Measurements from ENCODE around the gene FNDC8. TPM values are rescaled to one million over a fixed set of nuclear protein-coding genes. Genes with fewer than 3 reads are reported as not detected.

Gene FNDC8
- total and polyA plus RNA-seq, 12 donors: not detected

GRCh38 chr17:35161281-35161761 lies 39.9 kb downstream of the FNDC8 start:
- TF ChIP-seq CTCF (IDR thresholded peaks at IDR 0.05) (no peak), POLR2A (IDR thresholded peaks at IDR 0.05) (no peak)
- Histone ChIP-seq H3K4me1 (replicated peaks in 1 of 2) (no peaks in the 10 kb centered on the region), H3K27me3 (peaks cover 7% of the 10 kb centered on the region), H3K36me3 (replicated peaks in 1 of 2) (no peaks in the 10 kb centered on the region), H3K27ac (no peak overlapping the region), H3K9me3 (replicated peaks in 1 of 3) (no peaks in the 10 kb centered on the region), H3K4me3 (no peak overlapping the region)
- 57 to 75% (median 60%) methylated on average over 3 of the region's 3 CpGs for WGBS, 4 donors
- intact Hi-C loops (cut with DNase I): loop anchor here in 1 of 2 donors (10.0 kb wide), 2 partner anchors 153 to 583 kb away; no protein-coding TSS in a partner anchor
- DNase-seq: no peak

- H3K9me3 ChIP-seq (replicated peaks in 1 of 3): no peaks in the 10 kb centered on the region
- no peaks in the 10 kb centered on the region for H3K36me3 ChIP-seq (replicated peaks in 1 of 2)
- no peaks in the 10 kb centered on the region for H3K4me1 ChIP-seq (replicated peaks in 1 of 2)
- TF ChIP-seq POLR2A (IDR thresholded peaks at IDR 0.05) (no peak), CTCF (IDR thresholded peaks at IDR 0.05) (no peak)
- 71 to 85% (median 73%) methylated on average over 4 of the region's 4 CpGs for WGBS, 4 donors
- peaks cover 7% of the 10 kb centered on the region for H3K27me3 ChIP-seq
- intact Hi-C loops (cut with DNase I): loop anchor here in 1 of 2 donors (10.0 kb wide), 2 partner anchors 152 to 582 kb away; no protein-coding TSS in a partner anchor
- no peak for DNase-seq
- no peak overlapping the region for H3K27ac ChIP-seq
- no peak overlapping the region for H3K4me3 ChIP-seq
Measured at GRCh38 chr17:35162755-35163154, 41.3 kb downstream of the FNDC8 start.

- no peak for DNase-seq
- TF ChIP-seq CTCF (IDR thresholded peaks at IDR 0.05) (no peak), POLR2A (IDR thresholded peaks at IDR 0.05) (no peak)
- intact Hi-C loops (cut with DNase I): loop anchor here in 1 of 2 donors (10.0 kb wide), 2 partner anchors 151 to 581 kb away; no protein-coding TSS in a partner anchor
- H3K4me1 ChIP-seq (replicated peaks in 1 of 2): no peaks in the 10 kb centered on the region
- H3K36me3 ChIP-seq (replicated peaks in 1 of 2): no peaks in the 10 kb centered on the region
- no peak overlapping the region for H3K4me3 ChIP-seq
- no peaks in the 10 kb centered on the region for H3K9me3 ChIP-seq (replicated peaks in 1 of 3)
- H3K27ac ChIP-seq: no peak overlapping the region
- 94 to 95% (median 94%) methylated on average over 7 of the region's 7 CpGs; no CpG with 5 or more reads in 1 of the 4 donors for WGBS, 4 donors
- H3K27me3 ChIP-seq: peaks cover 7% of the 10 kb centered on the region
Measured at GRCh38 chr17:35163886-35164285, 42.5 kb downstream of the FNDC8 start.

- TF ChIP-seq CTCF (IDR thresholded peaks at IDR 0.05) (no peak), POLR2A (IDR thresholded peaks at IDR 0.05) (no peak)
- Histone ChIP-seq H3K27me3 (peaks cover 7% of the 10 kb centered on the region), H3K4me1 (replicated peaks in 1 of 2) (no peaks in the 10 kb centered on the region), H3K9me3 (replicated peaks in 1 of 3) (no peaks in the 10 kb centered on the region), H3K4me3 (no peak overlapping the region), H3K36me3 (replicated peaks in 1 of 2) (no peaks in the 10 kb centered on the region), H3K27ac (no peak overlapping the region)
- WGBS, 4 donors: 67 to 79% (median 72%) methylated on average over 5 of the region's 5 CpGs
- DNase-seq: no peak
- intact Hi-C loops (cut with DNase I): loop anchor here in 1 of 2 donors (10.0 kb wide), 2 partner anchors 150 to 580 kb away; no protein-coding TSS in a partner anchor
Measured at GRCh38 chr17:35164716-35165115, 43.3 kb downstream of the FNDC8 start.

Data from adrenal gland (tissue), 12 donors.